A673 (cell line): ENCODE data around the gene CORO2A.

Source experiments
- EZH2 ChIP-seq: fragments of 200-600 bp; sonication (generic); IDR thresholded peaks from 2 replicates; pipeline ENCODE4 v1.6.1; 2017; ENCODE audit warnings: borderline replicate concordance, low read depth, mild to moderate bottlenecking, mixed read lengths, antibody characterized with exemption, low read length; ENCODE audit not compliant: poor library complexity, severe bottlenecking
- TF ChIP-seq, protein P1 (sequence below): fragments of 300-800, 200-600 bp; sonication (generic); conservative IDR thresholded peaks from 2 replicates; pipeline ENCODE4 v1.5.1; 2017; ENCODE audit warnings: low read depth, mild to moderate bottlenecking, antibody characterized with exemption, low read length, moderate library complexity, mixed read lengths

DNA sequence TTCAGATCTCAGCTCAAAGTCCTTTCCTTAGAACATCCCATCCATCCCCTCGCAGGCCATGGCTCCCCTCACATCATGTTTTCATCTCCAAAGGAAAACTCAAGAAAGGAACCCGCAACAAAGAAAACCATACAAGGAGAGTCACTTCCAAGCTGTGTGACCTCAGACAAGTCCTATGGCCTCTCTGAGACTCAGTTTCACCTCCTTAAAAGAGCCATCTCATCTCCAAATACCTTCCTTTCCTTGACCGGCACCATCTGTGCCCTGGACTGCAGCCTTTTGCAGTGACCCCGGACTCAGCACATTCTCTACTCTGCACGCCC is 10.7 kb downstream of the CORO2A start:
- TF ChIP-seq, protein P1, sequence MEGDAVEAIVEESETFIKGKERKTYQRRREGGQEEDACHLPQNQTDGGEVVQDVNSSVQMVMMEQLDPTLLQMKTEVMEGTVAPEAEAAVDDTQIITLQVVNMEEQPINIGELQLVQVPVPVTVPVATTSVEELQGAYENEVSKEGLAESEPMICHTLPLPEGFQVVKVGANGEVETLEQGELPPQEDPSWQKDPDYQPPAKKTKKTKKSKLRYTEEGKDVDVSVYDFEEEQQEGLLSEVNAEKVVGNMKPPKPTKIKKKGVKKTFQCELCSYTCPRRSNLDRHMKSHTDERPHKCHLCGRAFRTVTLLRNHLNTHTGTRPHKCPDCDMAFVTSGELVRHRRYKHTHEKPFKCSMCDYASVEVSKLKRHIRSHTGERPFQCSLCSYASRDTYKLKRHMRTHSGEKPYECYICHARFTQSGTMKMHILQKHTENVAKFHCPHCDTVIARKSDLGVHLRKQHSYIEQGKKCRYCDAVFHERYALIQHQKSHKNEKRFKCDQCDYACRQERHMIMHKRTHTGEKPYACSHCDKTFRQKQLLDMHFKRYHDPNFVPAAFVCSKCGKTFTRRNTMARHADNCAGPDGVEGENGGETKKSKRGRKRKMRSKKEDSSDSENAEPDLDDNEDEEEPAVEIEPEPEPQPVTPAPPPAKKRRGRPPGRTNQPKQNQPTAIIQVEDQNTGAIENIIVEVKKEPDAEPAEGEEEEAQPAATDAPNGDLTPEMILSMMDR: no peak
- TF ChIP-seq EZH2: no peak
